ENCODE data around the gene RASL10B.

Gene RASL10B

DNA sequence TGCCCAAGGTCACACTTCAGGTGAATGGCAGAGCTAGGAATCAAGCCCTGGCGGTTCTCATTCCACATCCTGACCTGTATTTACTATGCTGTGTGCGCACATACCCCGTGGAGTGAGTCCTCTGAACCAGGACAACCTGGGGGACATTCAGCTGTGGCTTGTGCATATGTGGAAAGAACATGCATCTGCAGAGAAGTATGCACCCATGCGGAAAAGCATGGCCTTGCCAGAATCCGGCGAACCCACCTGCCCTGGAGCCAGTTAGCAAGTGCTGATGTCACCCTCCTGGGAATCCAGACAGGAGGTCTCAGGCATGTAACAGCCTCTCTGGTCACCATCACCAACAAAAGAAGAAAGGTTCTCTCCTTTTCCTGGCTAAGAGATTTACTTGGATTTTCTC, 1.9 kb downstream of the RASL10B start:
- Histone ChIP-seq H3K4me1 (ENCODE audit: low read depth, poor library complexity, severe bottlenecking) (no peaks in the 10 kb centered on the region), H3K9ac (no peak overlapping the region), H3K4me3 (IDR thresholded peaks at IDR 0.05; ENCODE audit: insufficient read depth, low read depth, low read length) (no peak overlapping the region), H3K36me3 (ENCODE audit: insufficient read depth) (no peaks in the 10 kb centered on the region), H3K4me2 (no peak overlapping the region), H3K27me3 (ENCODE audit: insufficient read depth, low read depth) (no peaks in the 10 kb centered on the region), H4K20me1 (ENCODE audit: insufficient read depth) (no peaks in the 10 kb centered on the region), H3K27ac (no peak overlapping the region), H3K79me2 (ENCODE audit: insufficient read depth, low read depth) (no peaks in the 10 kb centered on the region), H2AFZ (ENCODE audit: low read depth) (no peak overlapping the region)
- TF ChIP-seq, protein P1, sequence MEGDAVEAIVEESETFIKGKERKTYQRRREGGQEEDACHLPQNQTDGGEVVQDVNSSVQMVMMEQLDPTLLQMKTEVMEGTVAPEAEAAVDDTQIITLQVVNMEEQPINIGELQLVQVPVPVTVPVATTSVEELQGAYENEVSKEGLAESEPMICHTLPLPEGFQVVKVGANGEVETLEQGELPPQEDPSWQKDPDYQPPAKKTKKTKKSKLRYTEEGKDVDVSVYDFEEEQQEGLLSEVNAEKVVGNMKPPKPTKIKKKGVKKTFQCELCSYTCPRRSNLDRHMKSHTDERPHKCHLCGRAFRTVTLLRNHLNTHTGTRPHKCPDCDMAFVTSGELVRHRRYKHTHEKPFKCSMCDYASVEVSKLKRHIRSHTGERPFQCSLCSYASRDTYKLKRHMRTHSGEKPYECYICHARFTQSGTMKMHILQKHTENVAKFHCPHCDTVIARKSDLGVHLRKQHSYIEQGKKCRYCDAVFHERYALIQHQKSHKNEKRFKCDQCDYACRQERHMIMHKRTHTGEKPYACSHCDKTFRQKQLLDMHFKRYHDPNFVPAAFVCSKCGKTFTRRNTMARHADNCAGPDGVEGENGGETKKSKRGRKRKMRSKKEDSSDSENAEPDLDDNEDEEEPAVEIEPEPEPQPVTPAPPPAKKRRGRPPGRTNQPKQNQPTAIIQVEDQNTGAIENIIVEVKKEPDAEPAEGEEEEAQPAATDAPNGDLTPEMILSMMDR (conservative IDR thresholded peaks at IDR 0.05; ENCODE audit: low read depth, low read length) = no peak

- Histone ChIP-seq H2AFZ (ENCODE audit: low read depth) (no peak overlapping the region), H4K20me1 (ENCODE audit: insufficient read depth) (no peaks in the 10 kb centered on the region), H3K9ac (no peak overlapping the region), H3K4me3 (IDR thresholded peaks at IDR 0.05; ENCODE audit: insufficient read depth, low read depth, low read length) (no peak overlapping the region), H3K27ac (no peak overlapping the region), H3K79me2 (ENCODE audit: insufficient read depth, low read depth) (no peaks in the 10 kb centered on the region), H3K36me3 (ENCODE audit: insufficient read depth) (no peaks in the 10 kb centered on the region), H3K4me2 (no peak overlapping the region), H3K27me3 (ENCODE audit: insufficient read depth, low read depth) (no peaks in the 10 kb centered on the region), H3K4me1 (ENCODE audit: low read depth, poor library complexity, severe bottlenecking) (no peaks in the 10 kb centered on the region)
- TF ChIP-seq, protein P1 (conservative IDR thresholded peaks at IDR 0.05; ENCODE audit: low read depth, low read length) = no peak
Observed at GRCh38 chr17:35734396-35734795, 3.0 kb downstream of the RASL10B start.

GRCh38 chr17:35735036-35735805, 3.8 kb downstream of the RASL10B start:
- TF ChIP-seq, protein P1 (conservative IDR thresholded peaks at IDR 0.05; ENCODE audit: low read depth, low read length) = no peak
- Histone ChIP-seq H3K4me3 (IDR thresholded peaks at IDR 0.05; ENCODE audit: insufficient read depth, low read depth, low read length) (no peak overlapping the region), H3K4me2 (no peak overlapping the region), H3K9ac (no peak overlapping the region), H3K4me1 (ENCODE audit: low read depth, poor library complexity, severe bottlenecking) (no peaks in the 10 kb centered on the region), H4K20me1 (ENCODE audit: insufficient read depth) (no peaks in the 10 kb centered on the region), H3K27ac (no peak overlapping the region), H3K79me2 (ENCODE audit: insufficient read depth, low read depth) (no peaks in the 10 kb centered on the region), H3K36me3 (ENCODE audit: insufficient read depth) (no peaks in the 10 kb centered on the region), H2AFZ (ENCODE audit: low read depth) (no peak overlapping the region), H3K27me3 (ENCODE audit: insufficient read depth, low read depth) (no peaks in the 10 kb centered on the region)

DNA sequence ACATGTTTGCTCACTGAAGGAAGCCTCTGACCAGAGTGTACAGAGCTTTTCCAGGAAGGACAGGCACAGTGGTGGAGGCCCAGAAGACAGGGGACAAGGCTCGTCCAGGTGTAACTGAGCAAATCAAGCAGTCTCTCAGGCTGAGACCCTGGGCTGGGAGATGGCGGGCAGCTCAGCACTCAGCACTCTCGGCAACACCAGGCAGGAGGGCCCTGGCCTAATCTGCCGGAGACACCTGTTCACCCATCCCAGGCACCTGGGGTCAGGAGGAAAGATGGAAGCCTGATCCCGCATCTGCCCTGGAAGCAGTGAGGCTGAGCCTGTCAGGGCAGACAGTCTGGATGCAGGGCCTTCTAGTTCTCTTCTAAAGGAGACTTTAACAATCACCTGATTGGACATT, 4.8 kb downstream of the RASL10B start:
- H3K27me3 ChIP-seq (ENCODE audit: insufficient read depth, low read depth) = no peaks in the 10 kb centered on the region
- H3K36me3 ChIP-seq (ENCODE audit: insufficient read depth) = no peaks in the 10 kb centered on the region
- H3K4me1 ChIP-seq (ENCODE audit: low read depth, poor library complexity, severe bottlenecking) = no peaks in the 10 kb centered on the region
- TF ChIP-seq, protein P1 (conservative IDR thresholded peaks at IDR 0.05; ENCODE audit: low read depth, low read length) = no peak
- no peak overlapping the region for H3K9ac ChIP-seq
- no peaks in the 10 kb centered on the region for H3K79me2 ChIP-seq (ENCODE audit: insufficient read depth, low read depth)
- no peak overlapping the region for H3K27ac ChIP-seq
- H3K4me3 ChIP-seq (IDR thresholded peaks at IDR 0.05; ENCODE audit: insufficient read depth, low read depth, low read length) = no peak overlapping the region
- no peak overlapping the region for H3K4me2 ChIP-seq
- H2AFZ ChIP-seq (ENCODE audit: low read depth) = no peak overlapping the region
- no peaks in the 10 kb centered on the region for H4K20me1 ChIP-seq (ENCODE audit: insufficient read depth)
